ENCODE measurements around the gene C12orf60.

C12orf60 gene

DNA sequence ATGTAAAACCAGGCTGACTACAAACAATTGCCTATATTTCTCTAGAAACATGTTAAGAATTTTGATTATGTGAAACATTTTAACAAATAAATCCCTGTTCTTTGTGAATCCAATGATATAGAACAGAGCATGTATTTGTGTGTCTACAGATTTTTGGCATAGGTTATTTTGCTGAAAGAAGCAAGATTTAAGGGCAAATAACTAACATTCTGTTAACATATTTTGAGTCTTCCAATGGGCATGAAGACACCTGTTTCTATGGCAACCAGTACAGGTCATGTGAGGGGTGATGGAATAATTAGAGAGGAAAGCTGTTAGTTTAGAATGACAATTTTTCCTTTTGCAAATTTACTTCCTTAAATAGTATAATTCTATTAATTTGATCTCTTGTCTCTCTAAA lies 31.0 kb downstream of the C12orf60 start:
- no peak for DNase-seq (ENCODE audit: low read depth in 3 of 3)

DNA sequence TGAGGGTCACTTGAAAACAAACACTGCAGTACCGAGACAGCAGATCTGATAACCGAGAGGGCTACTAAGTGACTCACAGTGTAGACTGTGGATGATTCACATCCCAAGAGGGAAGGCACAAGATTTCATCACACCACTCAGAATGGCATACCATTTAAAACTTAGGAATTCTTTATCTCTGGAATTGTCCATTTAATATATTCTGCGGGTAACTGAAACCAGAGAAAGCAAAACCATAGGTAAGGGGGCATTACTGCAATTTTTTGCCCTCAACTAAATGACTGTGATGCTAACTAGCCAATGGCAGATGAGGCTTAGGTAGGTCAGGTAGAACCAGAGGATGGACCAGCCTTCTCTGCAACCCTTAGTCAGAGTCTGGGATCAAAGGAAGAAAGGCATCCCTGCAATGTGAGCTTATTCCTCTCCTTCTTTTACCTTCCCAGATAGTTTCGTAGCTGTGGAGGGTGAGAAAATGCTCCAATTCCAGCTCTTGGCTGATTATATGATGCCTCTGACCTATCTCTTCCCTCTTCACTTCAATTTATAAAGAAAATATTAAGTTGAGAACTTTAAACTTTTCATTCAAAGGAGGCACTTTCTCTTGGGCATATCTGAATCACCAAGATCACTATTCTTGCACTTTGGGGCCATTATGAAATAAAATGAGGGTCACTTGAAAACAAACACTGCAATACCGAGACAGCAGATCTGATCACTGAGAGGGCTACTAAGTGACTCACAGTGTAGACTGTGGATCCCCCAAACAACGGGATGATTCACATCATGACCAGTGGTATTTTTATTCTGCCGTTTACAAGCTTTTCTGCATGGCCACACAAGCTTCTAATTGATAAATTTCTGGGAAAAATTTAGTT lies 33.1 kb downstream of the C12orf60 start:
- no peak for DNase-seq (ENCODE audit: low read depth in 3 of 3)

DNA sequence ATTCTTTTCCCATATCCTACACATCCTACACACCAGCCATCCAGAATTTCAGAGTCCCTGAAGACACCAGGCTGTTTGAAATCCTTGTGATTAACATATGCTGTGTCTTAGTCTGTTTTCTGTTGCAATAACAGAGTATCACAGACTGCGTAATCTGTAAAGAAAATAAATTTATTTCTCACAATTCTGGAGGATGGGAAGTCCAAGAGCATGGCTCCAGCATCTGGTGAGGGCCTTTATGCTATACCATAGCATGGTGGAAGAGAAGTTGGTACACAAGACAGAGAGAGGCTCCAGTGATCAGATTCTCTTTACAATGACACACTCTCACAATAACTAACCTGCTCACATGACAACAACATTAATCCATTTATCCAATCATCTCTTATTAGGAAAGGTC lies 35.8 kb downstream of the C12orf60 start:
- DNase-seq (ENCODE audit: low read depth in 3 of 3) = no peak

DNA sequence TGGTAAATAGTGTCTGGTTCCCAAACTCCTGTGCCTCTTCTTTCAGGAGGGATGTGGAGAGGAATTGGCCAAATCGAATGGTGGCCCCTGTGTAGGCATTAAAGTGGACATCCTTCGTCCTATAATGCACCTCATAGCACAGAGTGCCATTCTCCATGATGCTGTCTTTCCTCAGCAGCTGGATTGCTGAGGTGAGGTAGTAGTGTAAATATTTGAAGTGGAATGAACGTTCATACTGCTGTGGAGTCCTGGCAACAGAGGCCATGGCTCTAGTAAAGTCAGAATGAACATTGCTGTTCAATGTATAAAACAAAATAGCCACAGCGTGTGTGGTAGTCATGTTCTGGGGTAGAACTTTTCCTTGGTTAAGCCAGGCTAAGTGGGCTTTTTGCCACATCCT lies 37.1 kb downstream of the C12orf60 start:
- DNase-seq (ENCODE audit: low read depth in 3 of 3) = no peak

DNA sequence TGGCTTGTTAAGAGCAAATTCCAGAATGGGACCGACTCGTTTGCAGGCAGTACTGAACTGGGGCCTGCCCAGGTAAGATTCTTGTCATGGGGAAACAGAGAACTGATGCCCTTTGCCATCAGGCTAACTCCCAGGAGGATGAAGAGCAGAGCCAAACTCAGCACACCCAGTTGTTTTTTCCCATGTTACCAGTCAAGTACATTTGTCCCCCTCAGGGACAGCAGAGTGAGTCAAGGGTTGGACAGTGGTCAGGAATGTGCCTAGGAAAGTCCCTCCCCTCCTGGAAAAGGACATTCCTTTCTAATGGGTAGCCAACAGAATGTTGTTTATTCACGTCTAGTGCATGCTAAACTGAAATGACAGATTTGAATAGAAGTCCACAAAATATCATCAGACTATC lies 38.3 kb downstream of the C12orf60 start:
- no peak for DNase-seq (ENCODE audit: low read depth in 3 of 3)

DNA sequence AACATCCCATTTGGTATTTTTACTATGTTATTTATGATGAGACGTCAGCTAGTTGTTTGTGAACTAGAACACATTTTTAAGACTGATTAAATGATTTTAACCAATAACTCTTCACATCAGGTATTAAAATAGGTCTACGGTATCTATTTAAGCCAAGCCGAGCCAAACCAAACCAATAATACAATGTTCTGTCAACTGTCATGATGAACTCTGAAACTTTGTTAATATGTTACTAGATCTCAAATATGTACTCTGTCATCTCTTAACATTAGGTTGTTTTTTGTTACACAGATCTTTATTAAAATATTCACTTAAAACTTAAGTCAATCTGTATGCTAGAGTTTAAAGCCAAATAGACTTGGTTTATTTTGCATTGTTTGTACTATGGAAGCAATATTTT lies 38.8 kb downstream of the C12orf60 start:
- no peak for DNase-seq (ENCODE audit: low read depth in 3 of 3)

DNA sequence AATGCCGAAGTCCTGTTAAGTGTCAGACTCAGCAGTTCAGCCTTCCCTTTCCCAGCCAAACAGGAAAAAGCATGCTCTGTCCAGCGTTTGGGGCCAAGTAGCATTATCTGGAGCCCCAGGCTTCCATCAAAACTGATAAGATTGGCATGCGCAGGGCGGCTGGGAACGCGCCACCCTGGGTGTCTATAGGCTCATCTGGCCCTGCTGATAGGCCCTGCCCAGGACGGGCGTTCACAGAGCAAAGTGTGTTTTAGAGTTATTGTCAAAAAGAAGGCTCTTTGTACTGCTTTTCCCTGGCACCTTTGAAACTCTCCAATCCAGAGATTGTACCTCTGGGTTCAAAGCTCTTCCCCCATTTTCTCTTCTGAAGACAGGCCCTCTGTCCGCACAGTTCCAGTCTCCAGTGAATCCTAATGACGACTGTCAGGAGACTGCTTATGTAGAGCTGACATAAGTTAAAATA lies 40.0 kb downstream of the C12orf60 start, which contains the start of gene ART4:
Gene ART4 (minus strand): TSS at position 102 of the 463 bp plus-strand sequence. CDS start 413 bp downstream, outside the sequence.
- DNase-seq (ENCODE audit: low read depth in 3 of 3) = no peak

DNA sequence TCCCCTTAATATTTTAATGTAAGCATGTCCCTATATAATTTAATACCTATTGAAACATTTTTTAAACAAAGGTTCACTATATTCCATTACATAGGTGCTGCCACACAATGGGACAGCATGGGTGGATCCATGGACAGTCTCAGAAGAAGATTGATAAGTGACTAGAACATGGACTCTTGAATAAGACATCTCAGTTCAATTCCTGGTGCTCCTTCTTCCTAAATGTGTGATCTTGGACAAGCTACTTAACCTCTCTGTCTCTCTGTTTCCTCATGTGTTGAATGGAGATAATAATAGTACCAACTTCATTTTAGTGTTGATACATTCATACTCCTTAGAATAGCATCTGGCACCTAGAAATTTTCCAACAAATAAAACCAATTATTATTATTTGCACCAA lies 40.9 kb downstream of the C12orf60 start:
- DNase-seq (ENCODE audit: low read depth in 3 of 3) = no peak

DNA sequence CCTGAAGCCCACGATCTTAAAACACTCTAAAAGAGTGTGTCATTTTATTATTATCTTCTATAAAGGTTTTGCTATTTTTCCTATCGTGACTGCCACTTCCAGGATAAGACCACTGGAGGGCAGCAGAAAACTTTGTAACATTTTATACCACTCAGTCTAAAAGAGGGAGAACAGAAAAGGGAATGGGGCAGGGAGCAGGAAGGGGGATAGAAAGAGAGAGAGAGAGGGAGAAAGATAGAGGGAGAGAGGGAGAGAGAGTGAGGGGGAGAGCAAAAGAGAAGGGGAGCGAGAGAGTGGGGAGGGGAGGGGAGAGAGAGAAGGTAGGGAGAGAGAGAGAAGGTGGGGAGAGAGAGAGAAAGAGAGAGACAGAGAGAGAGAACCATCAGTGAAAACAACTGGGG lies 41.9 kb downstream of the C12orf60 start:
- DNase-seq (ENCODE audit: low read depth in 3 of 3) = peak in 1 of 3 experiments; percentile 5

DNA sequence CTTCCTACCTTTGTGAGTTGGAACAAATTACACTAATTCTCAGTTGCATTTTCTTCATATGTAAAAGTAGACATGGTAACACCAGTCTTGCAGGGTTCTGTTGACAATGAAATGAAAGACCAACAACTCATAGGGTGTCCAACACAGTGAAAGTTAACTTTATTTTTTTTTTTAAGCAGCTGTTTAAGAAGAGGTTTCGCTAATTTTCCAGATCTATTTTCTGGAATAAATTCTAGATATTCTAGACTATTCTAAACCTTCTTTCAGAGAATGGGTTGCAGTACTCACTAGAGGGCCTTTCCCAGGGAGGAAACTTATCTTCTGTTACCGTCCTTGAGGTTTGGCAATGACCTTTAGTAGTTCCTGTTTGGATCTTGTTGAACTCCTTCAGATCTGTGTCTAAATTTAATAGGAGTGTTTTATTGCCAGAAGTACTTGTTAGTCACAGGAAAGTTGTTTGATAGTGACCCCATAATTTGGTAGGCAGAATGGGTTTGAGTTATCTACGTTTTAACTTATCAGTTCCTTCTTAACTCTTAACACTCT lies 42.6 kb downstream of the C12orf60 start:
- no peak for DNase-seq (ENCODE audit: low read depth in 3 of 3)

DNA sequence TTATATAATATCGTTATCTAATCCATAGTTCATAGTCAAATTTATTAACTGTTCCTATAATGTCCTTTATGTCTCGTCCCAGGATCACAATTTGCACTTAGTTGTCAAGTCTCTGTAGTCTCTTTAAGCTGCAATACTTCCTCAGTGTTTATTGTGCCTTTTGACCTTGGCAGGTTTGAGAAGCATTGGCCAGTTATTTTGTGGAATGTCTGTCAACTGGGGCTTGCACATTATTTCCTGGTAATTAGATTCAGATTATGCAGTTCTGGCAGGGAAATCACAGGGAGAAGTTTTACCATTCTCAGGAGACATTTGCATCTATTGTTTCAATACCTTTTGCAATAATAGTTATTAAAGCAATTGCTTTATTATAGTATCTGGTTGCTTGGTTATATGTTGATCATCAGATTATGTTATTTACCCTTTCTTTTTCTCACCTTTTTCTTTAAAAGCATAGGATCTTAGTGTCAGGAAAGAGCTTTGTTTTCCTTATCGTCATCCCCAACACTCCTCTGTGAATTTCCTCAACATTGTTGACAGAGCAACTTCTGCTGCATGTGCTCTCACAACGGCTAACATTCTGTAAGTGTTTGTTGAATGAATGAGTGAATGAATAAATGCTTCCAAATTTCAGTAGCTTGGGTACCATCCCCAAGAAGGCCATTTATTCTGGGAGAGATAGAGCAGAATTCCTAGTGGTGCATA lies 43.6 kb downstream of the C12orf60 start:
- no peak for DNase-seq (ENCODE audit: low read depth in 3 of 3)

DNA sequence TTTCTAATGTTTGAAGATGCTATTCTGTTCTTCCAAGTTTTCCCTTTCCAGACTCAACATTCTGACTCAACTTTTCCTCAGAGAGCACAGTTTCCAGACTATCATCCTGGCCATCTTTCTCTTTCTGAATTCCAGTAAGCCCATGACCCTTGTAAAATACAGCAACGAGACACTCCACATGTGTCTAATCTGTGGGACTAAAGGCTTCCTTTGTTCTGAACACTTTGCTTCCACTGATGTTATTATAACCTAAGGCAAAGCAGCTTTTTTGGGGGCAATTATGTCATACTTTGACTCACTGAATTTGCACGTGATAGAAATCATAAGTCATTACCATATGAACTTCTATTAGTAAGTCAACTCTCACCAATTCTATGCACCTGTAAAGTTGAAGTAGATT lies 46.2 kb downstream of the C12orf60 start:
- no peak for DNase-seq (ENCODE audit: low read depth in 3 of 3)

DNA sequence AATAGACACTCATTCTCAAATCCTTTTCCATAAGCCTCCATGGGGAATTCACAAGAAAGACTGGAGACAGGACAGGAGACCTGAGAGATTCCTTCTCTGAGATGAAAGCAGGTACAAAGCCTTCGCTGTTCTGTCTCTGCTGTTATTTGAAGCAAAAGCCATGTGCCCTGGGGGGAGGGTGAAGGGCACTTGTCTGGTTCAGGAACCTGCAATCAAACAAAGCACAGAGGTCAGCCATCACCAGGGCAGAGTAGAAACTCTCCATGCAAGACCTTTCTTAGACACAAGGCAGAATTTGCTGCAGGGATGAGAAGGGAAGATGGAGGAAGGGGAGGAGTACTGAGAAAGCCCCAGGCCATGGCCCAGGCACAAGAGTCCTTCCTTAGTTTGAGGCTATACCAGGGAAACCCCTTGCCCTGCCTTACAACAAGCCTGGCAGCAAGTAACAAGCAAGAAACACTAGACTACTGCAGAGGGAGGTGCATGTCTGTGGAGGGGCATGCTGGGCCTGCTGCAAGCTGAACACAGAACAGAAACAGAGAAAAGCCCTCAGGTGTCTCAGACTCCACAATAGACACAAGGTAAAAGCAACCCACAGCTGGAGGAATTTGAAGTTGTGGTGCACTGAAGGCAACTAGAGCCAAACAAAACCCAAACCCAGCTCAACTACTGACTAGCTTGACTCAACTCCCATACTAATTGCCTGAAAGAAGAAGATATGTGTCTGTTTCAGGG lies 47.6 kb downstream of the C12orf60 start:
- DNase-seq (ENCODE audit: low read depth in 3 of 3) = no peak

DNA sequence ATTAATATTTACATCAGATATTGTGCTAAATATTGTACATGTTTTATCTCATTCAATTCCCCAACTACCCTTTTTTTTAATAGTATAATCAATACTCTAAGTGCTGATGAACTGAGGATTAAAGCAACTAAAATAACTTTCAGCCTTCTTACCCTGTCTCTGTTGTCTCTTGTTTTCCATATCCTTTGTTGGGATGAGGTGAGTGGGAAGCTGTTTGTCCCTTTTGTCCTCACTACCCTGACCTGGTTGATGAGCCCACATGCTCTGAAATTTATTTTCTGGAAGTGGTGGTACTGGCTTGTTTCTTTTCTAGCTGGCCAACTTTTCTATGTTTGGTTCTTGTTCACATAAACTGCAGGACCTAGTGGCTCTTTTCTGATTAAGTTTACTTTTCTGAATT lies 49.4 kb downstream of the C12orf60 start:
- DNase-seq (ENCODE audit: low read depth in 3 of 3) = no peak

DNA sequence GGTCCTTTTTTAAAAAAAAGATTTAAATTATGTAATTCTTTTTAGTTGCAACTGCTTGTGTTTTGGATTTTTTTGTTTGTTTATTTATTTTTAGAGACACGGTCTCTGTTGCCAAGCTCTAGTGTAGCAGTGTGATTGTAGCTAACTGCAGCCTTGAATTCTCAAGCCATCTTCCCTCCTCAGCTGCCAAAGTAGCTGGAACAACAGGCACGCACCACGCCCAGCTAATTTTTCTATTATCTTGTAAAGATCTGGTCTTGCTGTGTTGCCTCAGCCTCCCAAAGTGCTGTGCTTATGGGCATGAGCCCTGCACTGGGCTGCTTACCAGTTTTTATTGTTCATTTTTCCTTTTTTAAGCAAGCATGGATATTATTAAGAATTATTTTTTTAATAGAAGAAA lies 50.5 kb downstream of the C12orf60 start:
- no peak for DNase-seq (ENCODE audit: low read depth in 3 of 3)

DNA sequence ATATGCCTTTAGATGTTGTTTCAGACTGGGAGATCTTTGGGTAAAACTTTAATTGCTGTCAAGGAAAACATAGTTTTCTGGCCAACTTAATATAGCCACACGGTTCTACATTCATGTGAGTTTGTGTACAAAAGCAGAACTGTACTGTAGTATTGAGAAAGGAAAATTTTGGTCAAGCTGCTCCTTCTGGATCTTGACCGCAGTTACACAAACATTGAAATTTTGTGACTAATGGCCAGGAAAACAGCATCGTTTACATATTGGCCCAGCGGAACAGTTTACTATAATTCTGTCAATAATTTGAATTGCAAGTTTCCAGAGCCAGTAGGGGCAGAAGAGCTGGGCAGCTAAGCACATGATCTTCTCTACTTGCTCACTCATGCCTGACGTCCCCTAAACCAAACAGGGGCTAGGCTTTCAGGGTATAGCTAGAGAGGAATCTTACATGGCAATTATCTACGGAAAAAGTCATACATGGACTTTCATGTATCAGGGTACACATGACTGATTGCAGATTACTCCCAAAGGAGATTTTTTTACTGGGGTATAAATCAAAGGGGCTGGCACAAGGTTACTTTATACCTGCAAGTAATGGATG lies 51.2 kb downstream of the C12orf60 start:
- DNase-seq (ENCODE audit: low read depth in 3 of 3) = no peak

DNA sequence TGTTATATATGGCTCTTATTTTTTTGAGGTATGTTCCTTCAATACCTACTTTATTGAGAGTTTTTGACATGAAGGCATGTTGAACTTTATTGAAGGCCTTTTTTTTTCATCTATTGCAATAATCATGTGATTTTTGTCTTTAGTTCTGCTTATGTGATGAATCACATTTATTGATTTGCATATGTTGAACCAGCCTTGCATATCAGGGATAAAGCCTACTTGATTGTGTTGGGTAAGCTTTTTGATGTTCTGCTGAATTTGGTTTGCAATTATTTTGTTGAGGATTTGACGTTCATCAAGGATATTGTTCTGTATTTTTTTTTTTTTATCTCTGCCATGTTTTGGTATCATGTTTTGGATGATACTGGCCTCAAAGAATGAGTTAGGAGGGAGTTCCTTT lies 55.0 kb downstream of the C12orf60 start:
- no peak for DNase-seq (ENCODE audit: low read depth in 3 of 3)

DNA sequence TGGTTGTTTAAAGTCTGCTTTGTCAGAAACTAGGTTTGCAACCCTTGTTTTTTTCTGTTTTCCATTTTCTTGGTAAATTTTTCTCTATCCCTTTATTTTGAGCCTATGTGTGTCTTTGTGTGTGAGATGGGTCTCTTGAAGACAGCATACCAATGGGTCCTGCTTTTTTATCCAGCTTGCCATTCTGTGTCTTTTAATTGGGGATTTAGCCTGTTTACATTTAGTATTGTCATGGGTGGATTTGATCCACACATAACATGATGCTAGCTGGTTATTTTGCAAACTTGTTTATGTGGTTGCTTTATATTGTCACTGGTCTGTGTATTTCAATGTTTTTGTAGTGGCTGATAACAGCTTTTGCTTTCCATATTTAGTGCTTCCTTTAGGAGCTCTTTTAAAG lies 57.0 kb downstream of the C12orf60 start:
- DNase-seq (ENCODE audit: low read depth in 3 of 3) = no peak

DNA sequence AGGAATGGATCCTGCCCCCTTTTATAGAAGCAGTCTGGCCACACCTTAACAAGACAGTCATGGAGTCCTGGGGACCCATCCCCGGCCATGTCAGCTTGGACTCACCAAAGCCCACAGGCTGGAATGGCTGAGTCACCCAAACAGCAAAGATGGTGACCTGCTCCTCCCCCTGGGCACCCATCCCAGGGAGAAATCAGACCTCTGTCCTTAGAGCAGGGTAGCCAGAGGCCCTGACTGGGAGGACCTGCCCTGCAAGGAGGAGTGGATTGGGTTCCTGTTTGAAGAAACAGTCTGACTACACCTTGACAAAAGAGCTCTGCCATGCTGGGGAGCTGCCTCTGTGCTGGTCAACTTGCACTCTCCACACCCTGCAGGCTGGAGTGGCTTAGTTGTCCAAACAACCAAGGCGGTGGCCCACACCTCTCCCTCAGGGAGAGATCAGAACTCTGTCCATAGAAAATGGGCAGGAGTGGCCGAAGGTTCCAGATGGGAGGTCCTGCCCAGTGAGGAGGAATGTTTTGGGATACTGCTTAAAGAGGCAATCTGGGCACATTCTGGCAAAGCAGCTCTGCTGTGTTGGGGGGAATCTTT lies 65.5 kb downstream of the C12orf60 start:
- no peak for DNase-seq (ENCODE audit: low read depth in 3 of 3)

DNA sequence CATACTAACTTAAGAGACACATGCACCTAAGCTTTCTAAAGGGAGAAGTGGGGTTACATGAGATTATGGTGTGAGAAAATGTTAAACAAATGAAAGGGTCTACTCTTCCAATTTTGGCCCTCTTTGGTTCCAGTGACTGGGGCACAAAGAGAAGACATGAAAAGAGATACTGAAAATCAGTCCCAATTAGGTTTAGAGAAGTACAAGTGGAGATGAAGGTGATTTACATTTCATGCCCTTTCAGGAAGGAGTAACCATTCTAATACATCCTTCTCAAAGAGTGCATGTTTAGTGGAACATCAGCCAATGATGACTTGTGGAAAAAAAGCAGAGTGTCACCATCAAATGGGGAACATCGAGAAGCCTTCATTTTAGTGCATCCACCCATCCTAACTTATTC lies 67.8 kb downstream of the C12orf60 start:
- no peak for DNase-seq (ENCODE audit: low read depth in 3 of 3)

DNA sequence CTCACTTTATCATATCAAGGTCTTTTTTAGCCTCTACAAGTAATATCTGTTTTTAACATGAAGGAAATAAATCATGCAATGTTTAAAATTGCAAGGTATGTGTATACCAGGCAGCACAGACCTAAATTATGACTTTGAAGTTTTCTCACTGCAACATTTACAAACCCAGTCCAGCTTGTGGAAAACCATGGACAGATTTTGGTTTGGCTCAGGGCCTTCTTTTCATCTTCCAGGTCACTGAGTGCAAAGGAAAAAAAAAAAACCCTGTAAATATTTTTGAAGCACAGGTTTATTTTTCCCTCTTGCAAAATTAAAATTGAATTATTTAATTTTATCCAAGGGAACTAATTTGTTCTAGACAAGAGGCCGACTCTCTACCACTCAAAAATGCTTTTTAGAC lies 68.4 kb downstream of the C12orf60 start:
- no peak for DNase-seq (ENCODE audit: low read depth in 3 of 3)

Data from stimulated activated CD4-positive, alpha-beta T cell treated with anti-CD3 and anti-CD28 coated beads, TNF-alpha, amount 100 ng/mL, for 4 hours (primary cell).